ENCODE results near the gene SNU13. TPM values are rescaled to one million over a fixed set of nuclear protein-coding genes. Genes with fewer than 3 reads are reported as not detected.

SNU13 gene
- total and polyA plus RNA-seq, 5 donors from 2014 or later = 159 to 341 (median 313) TPM

Other genes with a start within 250 kb of the SNU13 start
- 32.0 TPM for gene TOB2, start 242.1 kb downstream of the SNU13 start, total RNA-seq
- gene TOB2, start 242.1 kb downstream of the SNU13 start, polyA plus RNA-seq = 10 to 100 TPM; 16.3 to 18.0 (median 17.6) TPM
- 40.7 TPM for gene PHF5A, start 220.2 kb downstream of the SNU13 start, total RNA-seq
- gene PHF5A, start 220.2 kb downstream of the SNU13 start, polyA plus RNA-seq = 10 to 100 TPM; 22.6 to 33.5 (median 25.7) TPM
- gene ACO2, start 219.8 kb downstream of the SNU13 start, total RNA-seq = 87.5 TPM
- 10 to 100 TPM; 64.3 to 76.4 (median 67.0) TPM for gene ACO2, start 219.8 kb downstream of the SNU13 start, polyA plus RNA-seq
- gene POLR3H, start 144.4 kb downstream of the SNU13 start, total RNA-seq = 15.2 TPM
- 10 to 100 TPM; 12.1 to 21.3 (median 16.9) TPM for gene POLR3H, start 144.4 kb downstream of the SNU13 start, polyA plus RNA-seq
- not detected for gene CSDC2, start 127.9 kb downstream of the SNU13 start, total RNA-seq
- gene CSDC2, start 127.9 kb downstream of the SNU13 start, polyA plus RNA-seq = not detected
- 37.4 TPM for gene PMM1, start 99.0 kb downstream of the SNU13 start, total RNA-seq
- gene PMM1, start 99.0 kb downstream of the SNU13 start, polyA plus RNA-seq = 10 to 100 TPM; 41.8 to 56.0 (median 49.3) TPM
- 30.5 TPM for gene DESI1, start 67.8 kb downstream of the SNU13 start, total RNA-seq
- 10 to 100 TPM in 3 of 4 donors, 1 to 10 TPM in 1; 8.6 to 22.8 (median 15.5) TPM for gene DESI1, start 67.8 kb downstream of the SNU13 start, polyA plus RNA-seq
- 167 TPM for gene XRCC6, start 67.6 kb downstream of the SNU13 start, total RNA-seq
- gene XRCC6, start 67.6 kb downstream of the SNU13 start, polyA plus RNA-seq = 100 to 1,000 TPM; 413 to 484 (median 460) TPM
- 106 TPM for gene MEI1, start 10.6 kb upstream of the SNU13 start, total RNA-seq
- 100 to 1,000 TPM; 175 to 288 (median 253) TPM for gene MEI1, start 10.6 kb upstream of the SNU13 start, polyA plus RNA-seq
- gene CCDC134, start 111.8 kb upstream of the SNU13 start, total RNA-seq = 21.1 TPM
- gene CCDC134, start 111.8 kb upstream of the SNU13 start, polyA plus RNA-seq = 1 to 10 TPM; 3.6 to 7.7 (median 5.3) TPM
- 98.6 TPM for gene SREBF2, start 144.2 kb upstream of the SNU13 start, total RNA-seq
- gene SREBF2, start 144.2 kb upstream of the SNU13 start, polyA plus RNA-seq = 10 to 100 TPM; 12.8 to 14.7 (median 13.5) TPM
- gene SHISA8, start 226.2 kb upstream of the SNU13 start, total RNA-seq = 0.27 TPM
- under 1 TPM in 1 of 4 donors, not detected in 3; 0.28 TPM for gene SHISA8, start 226.2 kb upstream of the SNU13 start, polyA plus RNA-seq
- 10.1 TPM for gene TNFRSF13C, start 237.9 kb upstream of the SNU13 start, total RNA-seq
- 1 to 10 TPM; 1.2 to 3.6 (median 2.0) TPM for gene TNFRSF13C, start 237.9 kb upstream of the SNU13 start, polyA plus RNA-seq

All from CD4-positive, CD25-positive, alpha-beta regulatory T cell (primary cell).